Measurements from ENCODE around the gene DIS3L2. TPM values are rescaled to one million over a fixed set of nuclear protein-coding genes. Genes with fewer than 3 reads are reported as not detected.

Gene DIS3L2
- total RNA-seq, 1 experiment from 2014 or later: 39.1 TPM

DNA sequence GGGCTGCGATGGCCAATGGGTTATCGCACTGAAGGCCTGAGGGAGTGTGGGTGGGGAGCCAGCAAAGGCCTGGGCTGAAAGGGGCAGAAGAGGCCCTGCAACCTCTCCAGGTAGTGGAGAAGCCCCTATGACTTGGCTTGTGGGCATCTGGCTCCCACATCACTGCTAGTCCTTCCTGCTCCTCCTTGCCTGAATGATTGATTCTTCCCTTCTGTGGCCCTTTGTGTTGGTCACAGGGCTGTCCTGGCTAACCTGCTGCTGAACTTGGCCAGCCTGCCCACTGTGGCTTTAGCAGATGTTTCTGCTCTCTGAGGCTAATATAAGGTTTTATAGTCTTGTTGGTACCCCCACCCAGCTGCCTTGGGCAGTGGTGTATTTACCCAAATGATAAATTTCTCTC lies 280.8 kb downstream of the DIS3L2 start:
- H3K36me3 ChIP-seq (ENCODE audit: low read depth): 0 out of 2 replicates have a peak, but pooled peaks cover 7% of the 10 kb centered on the region
- ChIA-PET CTCF (no interaction called here), POLR2A (ENCODE audit: unreplicated experiment) (no interaction called here)
- H3K9me2 ChIP-seq (ENCODE audit: insufficient read depth): no peaks in the 10 kb centered on the region
- no peaks in the 10 kb centered on the region for H3K9me3 ChIP-seq (ENCODE audit: insufficient read depth, low read depth)
- BruUV-seq (replicated peaks): no TSS peak
- H3K79me2 ChIP-seq (ENCODE audit: low read depth): no peaks in the 10 kb centered on the region
- intact Hi-C loops (cut with micrococcal nuclease; ENCODE audit: unreplicated experiment): no loop called here
- H3K27ac ChIP-seq: no peak overlapping the region
- no peak for DNase-seq
- no peak overlapping the region for H2AFZ ChIP-seq
- no peak overlapping the region for H3K4me2 ChIP-seq
- TF ChIP-seq, protein P1, sequence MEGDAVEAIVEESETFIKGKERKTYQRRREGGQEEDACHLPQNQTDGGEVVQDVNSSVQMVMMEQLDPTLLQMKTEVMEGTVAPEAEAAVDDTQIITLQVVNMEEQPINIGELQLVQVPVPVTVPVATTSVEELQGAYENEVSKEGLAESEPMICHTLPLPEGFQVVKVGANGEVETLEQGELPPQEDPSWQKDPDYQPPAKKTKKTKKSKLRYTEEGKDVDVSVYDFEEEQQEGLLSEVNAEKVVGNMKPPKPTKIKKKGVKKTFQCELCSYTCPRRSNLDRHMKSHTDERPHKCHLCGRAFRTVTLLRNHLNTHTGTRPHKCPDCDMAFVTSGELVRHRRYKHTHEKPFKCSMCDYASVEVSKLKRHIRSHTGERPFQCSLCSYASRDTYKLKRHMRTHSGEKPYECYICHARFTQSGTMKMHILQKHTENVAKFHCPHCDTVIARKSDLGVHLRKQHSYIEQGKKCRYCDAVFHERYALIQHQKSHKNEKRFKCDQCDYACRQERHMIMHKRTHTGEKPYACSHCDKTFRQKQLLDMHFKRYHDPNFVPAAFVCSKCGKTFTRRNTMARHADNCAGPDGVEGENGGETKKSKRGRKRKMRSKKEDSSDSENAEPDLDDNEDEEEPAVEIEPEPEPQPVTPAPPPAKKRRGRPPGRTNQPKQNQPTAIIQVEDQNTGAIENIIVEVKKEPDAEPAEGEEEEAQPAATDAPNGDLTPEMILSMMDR (conservative IDR thresholded peaks at IDR 0.05): no peak
- no peak for TF ChIP-seq EZH2 (IDR thresholded peaks at IDR 0.05; ENCODE audit: low read depth)
- H4K20me1 ChIP-seq (ENCODE audit: insufficient read depth): no peaks in the 10 kb centered on the region
- no peak overlapping the region for H3K4me3 ChIP-seq
- H3F3A ChIP-seq (ENCODE audit: insufficient read depth, low read depth): peaks cover 21% of the 10 kb centered on the region
- no peaks in the 10 kb centered on the region for H3K27me3 ChIP-seq (ENCODE audit: insufficient read depth, low read depth)
- peaks cover 36% of the 10 kb centered on the region for H3K4me1 ChIP-seq (replicated peaks; ENCODE audit: insufficient read depth)

DNA sequence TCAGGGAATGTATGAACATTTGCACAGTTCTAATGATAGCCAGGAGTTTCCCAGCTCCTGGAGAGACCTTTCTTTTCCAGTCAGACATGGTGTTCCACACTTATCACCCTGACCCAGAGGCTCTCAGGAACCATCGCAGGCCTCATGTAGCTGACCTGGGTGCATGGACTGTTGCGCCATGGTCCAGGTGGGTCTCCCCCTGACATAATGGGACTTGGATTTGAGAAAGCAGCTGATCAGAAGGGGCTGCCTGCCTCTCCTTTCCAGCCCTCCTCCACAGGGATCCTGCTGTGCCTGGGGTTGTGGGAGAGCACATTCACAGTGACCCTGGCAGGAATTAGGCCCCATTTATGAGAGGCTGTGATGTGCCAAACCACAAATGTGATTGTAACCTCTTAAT lies 283.6 kb downstream of the DIS3L2 start:
- Histone ChIP-seq H3K4me3 (no peak overlapping the region), H3K9me3 (ENCODE audit: insufficient read depth, low read depth) (no peaks in the 10 kb centered on the region), H3K79me2 (ENCODE audit: low read depth) (no peaks in the 10 kb centered on the region), H3F3A (ENCODE audit: insufficient read depth, low read depth) (no peaks in the 10 kb centered on the region), H3K27me3 (ENCODE audit: insufficient read depth, low read depth) (no peaks in the 10 kb centered on the region), H2AFZ (no peak overlapping the region), H3K9me2 (ENCODE audit: insufficient read depth) (no peaks in the 10 kb centered on the region), H3K36me3 (ENCODE audit: low read depth) (0 out of 2 replicates have a peak, but pooled peaks cover 7% of the 10 kb centered on the region), H3K4me2 (no peak overlapping the region), H3K27ac (no peak overlapping the region), H4K20me1 (ENCODE audit: insufficient read depth) (no peaks in the 10 kb centered on the region), H3K4me1 (replicated peaks; ENCODE audit: insufficient read depth) (peaks cover 9% of the 10 kb centered on the region)
- no TSS peak for BruUV-seq (replicated peaks)
- TF ChIP-seq EZH2 (IDR thresholded peaks at IDR 0.05; ENCODE audit: low read depth): no peak
- TF ChIP-seq, protein P1 (conservative IDR thresholded peaks at IDR 0.05): no peak
- POLR2A ChIA-PET (ENCODE audit: unreplicated experiment): no interaction called here
- DNase-seq: no peak
- CTCF ChIA-PET: no interaction called here
- intact Hi-C loops (cut with micrococcal nuclease; ENCODE audit: unreplicated experiment): no loop called here

- Histone ChIP-seq H3K27ac (no peak overlapping the region), H3K4me2 (no peak overlapping the region), H3K4me1 (replicated peaks; ENCODE audit: insufficient read depth) (no peaks in the 10 kb centered on the region), H3K9me3 (ENCODE audit: insufficient read depth, low read depth) (no peaks in the 10 kb centered on the region), H3K36me3 (ENCODE audit: low read depth) (0 out of 2 replicates have a peak, but pooled peaks cover 3% of the 10 kb centered on the region), H3K79me2 (ENCODE audit: low read depth) (no peaks in the 10 kb centered on the region), H3K27me3 (ENCODE audit: insufficient read depth, low read depth) (no peaks in the 10 kb centered on the region), H4K20me1 (ENCODE audit: insufficient read depth) (no peaks in the 10 kb centered on the region), H3K4me3 (no peak overlapping the region), H3K9me2 (ENCODE audit: insufficient read depth) (no peaks in the 10 kb centered on the region), H2AFZ (no peak overlapping the region), H3F3A (ENCODE audit: insufficient read depth, low read depth) (no peaks in the 10 kb centered on the region)
- DNase-seq: no peak
- ChIA-PET POLR2A (ENCODE audit: unreplicated experiment) (interaction anchor here (0.5 kb wide), 1 partner anchor 218 kb away, joined by 5 read pairs; no protein-coding TSS in a partner anchor), CTCF (no interaction called here)
- no TSS peak for BruUV-seq (replicated peaks)
- TF ChIP-seq EZH2 (IDR thresholded peaks at IDR 0.05; ENCODE audit: low read depth): no peak
- TF ChIP-seq, protein P1 (conservative IDR thresholded peaks at IDR 0.05): no peak
- intact Hi-C loops (cut with micrococcal nuclease; ENCODE audit: unreplicated experiment): no loop called here
These were observed 284.7 kb downstream of the DIS3L2 start for GRCh38 chr2:232246245-232246644.
